ENCODE results near the gene DYRK4.

DNA sequence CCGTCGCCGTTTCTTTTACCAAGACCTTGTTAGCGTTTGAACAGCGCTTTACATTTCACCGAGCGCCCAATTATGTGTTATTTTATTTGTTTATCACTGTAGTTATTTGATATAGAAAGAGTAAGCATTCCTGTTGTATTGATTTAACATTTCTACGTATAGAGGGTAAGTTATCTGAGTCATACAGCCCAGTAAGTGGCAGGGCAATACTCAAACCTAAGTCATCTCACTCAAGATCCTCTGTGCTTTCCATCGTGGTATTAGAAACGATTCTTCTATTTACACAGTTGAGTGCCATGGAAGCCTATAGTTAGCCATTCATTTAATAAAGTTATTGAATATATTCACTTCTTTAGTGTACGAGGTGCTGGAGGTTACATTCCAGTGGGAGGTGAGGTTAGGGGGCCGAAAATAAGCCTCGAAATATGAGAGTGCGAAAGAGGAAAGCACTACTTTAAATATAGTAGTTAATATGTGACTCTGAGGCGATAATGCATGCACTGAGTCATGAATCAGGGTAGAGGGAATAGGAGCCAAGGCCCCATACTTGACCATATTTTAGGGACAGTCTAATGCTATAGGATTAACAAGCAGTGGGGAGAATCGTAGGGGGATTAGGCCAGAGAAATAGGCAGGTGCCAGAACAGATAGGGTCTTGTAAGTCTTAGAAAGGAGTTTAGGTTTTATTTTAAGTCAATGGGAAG, 22.7 kb upstream of the DYRK4 start:
- TF ChIP-seq POLR2AphosphoS5 (IDR thresholded peaks at IDR 0.05; ENCODE audit: low read depth, low read length) (no peak), SIN3A (IDR thresholded peaks at IDR 0.05; ENCODE audit: borderline replicate concordance, insufficient read depth, low read length) (no peak), TAF1 (IDR thresholded peaks at IDR 0.05; ENCODE audit: borderline replicate concordance, insufficient read depth, low read length) (no peak)

All from PFSK-1 (cell line).